NCI-H82 (cell line): Measurements from ENCODE around the gene BBS2.
A peak's percentile ranks its signal among the peaks of the same experiment; 100 is the strongest.

Experiments used
- DNase-seq: peaks from one replicate; lab custom pipeline; 2025; lab: John Stamatoyannopoulos, UW

BBS2 gene

DNA sequence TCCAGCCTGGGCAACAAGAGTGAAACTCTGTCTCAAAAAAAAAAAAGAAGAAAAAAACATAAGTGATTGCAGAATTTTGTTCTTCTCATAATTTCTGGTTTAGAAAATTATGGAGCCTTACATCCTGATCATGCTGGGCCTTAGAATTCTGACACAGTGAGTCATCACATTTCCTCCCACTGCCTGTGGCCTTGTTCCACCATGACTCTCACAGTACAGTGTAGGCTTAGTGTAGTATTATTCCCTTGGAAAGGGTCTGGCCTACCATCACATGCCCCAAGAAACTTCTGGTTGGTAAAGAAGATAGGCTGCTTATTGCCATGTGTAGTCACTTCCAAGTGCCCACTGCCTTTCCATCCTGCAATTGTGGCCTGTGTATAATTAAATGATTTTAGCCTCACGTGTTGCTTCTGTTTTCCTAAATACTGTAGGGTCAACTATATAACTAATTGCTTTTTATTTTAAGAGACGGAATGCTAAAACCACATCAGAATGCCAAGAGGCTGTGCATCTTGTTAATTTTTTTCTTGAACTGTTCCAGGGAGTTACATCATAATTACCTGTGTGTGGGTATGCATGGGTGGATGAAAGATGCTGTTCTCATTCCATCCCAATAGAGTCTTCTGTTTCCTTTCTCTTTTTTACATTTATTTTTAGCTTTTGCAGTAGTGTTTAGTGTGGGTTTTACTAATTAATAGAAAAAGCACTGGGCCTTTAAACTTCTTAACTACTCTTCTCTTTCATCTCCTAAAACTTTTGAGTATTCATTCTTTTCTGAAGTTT lies 42.5 kb downstream of the BBS2 start:
- DNase-seq: no peak

GRCh38 chr16:56475201-56475600 lies 44.6 kb downstream of the BBS2 start:
- peak; percentile 32 for DNase-seq

DNA sequence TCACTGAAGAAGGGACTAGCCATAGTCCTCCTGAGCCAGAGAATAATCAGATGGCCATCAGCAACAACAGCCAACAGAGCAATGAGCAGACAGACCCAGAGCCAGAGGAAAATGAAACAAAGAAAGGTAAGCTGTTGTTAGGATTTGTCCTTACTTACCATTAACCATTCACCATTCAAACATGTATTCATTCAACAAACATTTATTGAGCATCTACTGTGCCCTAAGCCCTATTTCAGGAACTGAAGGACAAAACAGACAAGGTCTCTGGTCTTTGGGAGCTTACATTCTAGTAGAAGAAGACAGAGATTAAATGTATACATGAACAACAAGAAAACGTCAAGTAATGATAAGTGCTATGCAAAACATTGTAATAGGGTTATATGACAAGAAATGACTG lies 49.2 kb downstream of the BBS2 start:
- DNase-seq: no peak

DNA sequence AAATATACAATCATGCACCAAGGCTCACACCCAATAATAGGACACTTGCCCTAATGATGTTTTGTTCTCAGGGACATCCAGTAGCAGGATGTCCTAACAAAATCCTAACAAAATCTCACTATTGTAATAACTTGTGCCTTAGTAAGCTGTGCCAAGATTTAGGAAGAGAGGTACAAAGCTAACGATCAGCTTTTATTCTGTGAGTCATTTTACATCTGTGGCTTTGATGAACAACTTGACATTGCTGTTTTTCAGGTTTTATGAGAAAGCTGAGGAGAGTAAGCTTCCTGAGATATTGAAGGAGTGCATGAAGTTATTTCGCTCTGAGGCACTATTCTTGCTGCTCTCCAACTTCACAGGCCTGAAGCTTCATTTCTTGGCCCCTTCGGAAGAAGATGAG lies 49.6 kb downstream of the BBS2 start:
- no peak for DNase-seq

GRCh38 chr16:56469748-56470147 lies 50.1 kb downstream of the BBS2 start:
- DNase-seq: no peak

- DNase-seq: no peak
Observed at GRCh38 chr16:56468800-56469199, 51.0 kb downstream of the BBS2 start.

- DNase-seq: no peak
Observed at GRCh38 chr16:56466344-56466743, 53.5 kb downstream of the BBS2 start.

DNA sequence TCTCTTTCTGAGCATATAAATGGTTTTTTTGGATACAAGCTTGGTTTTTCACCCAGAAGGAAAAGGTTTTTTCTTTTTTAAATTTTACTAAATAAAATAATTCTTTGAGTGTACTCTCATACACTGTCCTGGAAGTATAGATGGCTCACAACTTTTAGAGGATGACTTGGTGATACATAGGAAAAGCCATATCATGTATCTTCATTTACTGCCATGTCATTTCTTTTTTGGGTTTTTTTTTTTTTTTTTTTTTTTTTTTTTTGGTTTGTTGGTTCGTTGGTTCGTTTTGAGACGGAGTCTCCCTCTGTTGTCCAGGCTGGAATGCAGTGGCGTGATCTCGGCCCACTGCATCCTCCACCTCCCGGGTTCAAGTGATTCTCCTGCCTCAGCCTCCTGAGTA lies 56.7 kb downstream of the BBS2 start:
- no peak for DNase-seq

- no peak for DNase-seq
Observed at GRCh38 chr16:56462064-56462796, 57.6 kb downstream of the BBS2 start.

GRCh38 chr16:56460101-56460500 lies 59.7 kb downstream of the BBS2 start:
- DNase-seq: peak; percentile 87

DNA sequence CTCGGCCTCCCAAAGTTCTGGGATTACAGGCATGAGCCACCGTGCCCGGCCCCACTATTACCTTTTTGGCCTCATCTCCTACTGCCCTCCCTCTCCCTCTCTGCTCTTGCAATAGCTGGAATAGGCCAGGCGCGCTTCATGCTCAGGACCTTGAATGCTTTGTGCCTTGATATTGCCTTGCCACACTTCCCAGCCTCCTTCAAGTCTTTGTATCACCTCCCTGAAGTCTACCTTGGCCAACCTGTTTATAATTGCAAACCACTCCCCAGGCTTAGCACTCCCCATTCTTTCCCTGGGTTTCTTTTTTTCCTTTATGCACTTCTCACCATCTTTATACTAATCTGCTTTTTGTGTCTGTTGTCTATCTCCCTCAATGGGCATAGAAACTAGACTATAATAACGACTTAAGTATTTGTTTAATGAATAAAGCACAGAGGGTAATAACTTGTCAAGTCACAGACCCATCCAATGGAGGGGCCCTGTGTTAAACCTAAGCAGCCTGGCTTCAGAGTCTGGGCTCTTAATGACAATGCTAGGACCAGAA lies 61.8 kb downstream of the BBS2 start:
- DNase-seq: no peak

GRCh38 chr16:56451753-56452689 lies 67.8 kb downstream of the BBS2 start:
- DNase-seq: peak; percentile 75

- peak; percentile 98 for DNase-seq
Observed at GRCh38 chr16:56450986-56451752, 68.7 kb downstream of the BBS2 start, which contains the start of the genes NUDT21 and OGFOD1. Gene NUDT21 (minus strand): TSS chr16:56451332. CDS start chr16:56451202, 130 bp downstream. Gene OGFOD1 (plus strand): TSS chr16:56451554. CDS start chr16:56451613, 59 bp downstream.

GRCh38 chr16:56450275-56450985 lies 69.4 kb downstream of the BBS2 start:
- peak; percentile 9 for DNase-seq

GRCh38 chr16:56448005-56448404 lies 71.8 kb downstream of the BBS2 start:
- DNase-seq: no peak

DNA sequence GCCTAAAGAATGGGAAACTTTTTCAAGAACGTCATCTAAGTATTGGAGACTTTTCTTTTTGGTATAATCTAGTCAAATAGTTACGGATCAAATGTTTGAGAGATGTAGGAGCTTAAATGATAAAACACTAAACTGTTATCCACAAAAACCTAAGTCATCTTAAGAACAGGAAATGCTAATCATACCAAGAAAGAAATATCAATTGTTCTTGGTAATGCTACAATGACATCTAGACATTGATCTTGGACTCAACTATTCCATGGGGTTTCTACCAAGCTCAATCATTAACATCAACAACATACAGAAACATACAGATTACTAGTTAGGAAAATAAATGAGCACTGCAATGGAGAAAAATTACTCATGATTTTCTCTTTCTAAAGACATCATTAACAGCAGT lies 72.5 kb downstream of the BBS2 start:
- no peak for DNase-seq

- DNase-seq: no peak
Observed at GRCh38 chr16:56438038-56438437, 81.8 kb downstream of the BBS2 start.

GRCh38 chr16:56436258-56436657 lies 83.6 kb downstream of the BBS2 start:
- DNase-seq: no peak
